HepG2 (cell line): ENCODE data around the gene OBSL1. TPM values are rescaled to one million over a fixed set of nuclear protein-coding genes. Genes with fewer than 3 reads are reported as not detected.

Source experiments
- CEBPZ ChIP-seq: IDR thresholded peaks from 2 replicates; pipeline ENCODE4 v1.6.1; 2012; ENCODE audit warnings: low read length, improper control_type of control experiment
- GTF2F1 ChIP-seq: fragments of 150-350 bp; IDR thresholded peaks from 2 replicates; pipeline ENCODE4 v1.6.1; 2014; ENCODE audit warnings: low read length
- HNF4A ChIP-seq: sonication (generic); formaldehyde crosslinking; IDR thresholded peaks from 2 replicates; pipeline ENCODE4 v1.4.0; 2020; ENCODE audit warnings: missing genetic modification reagents
- HOXA9 ChIP-seq: sonication (generic); formaldehyde crosslinking; IDR thresholded peaks from 2 replicates; pipeline ENCODE4 v1.8.1; 2022; ENCODE audit warnings: missing genetic modification reagents, mild to moderate bottlenecking, moderate library complexity, borderline replicate concordance
- MXD3 ChIP-seq: IDR thresholded peaks from 2 replicates; pipeline ENCODE4 v1.6.1; 2016; ENCODE audit warnings: mild to moderate bottlenecking, missing biosample characterization, missing genetic modification reagents
- SMYD3 ChIP-seq: sonication (generic); formaldehyde crosslinking; IDR thresholded peaks from 2 replicates; pipeline ENCODE4 v1.8.1; 2023; ENCODE audit warnings: mild to moderate bottlenecking, missing genetic modification reagents
- SOX13 ChIP-seq, 3 experiments: fragments of 450-650 bp in 1 of 3; sonication (generic) in 1 of 3; formaldehyde crosslinking in 1 of 3; IDR thresholded peaks in 2 of 3; conservative IDR thresholded peaks in 1 of 3; 2 replicates each; pipeline versions ENCODE4 v1.5.0 to v1.6.1; 2016 to 2020; ENCODE audit warnings: antibody characterized with exemption in 1 of 3, mild to moderate bottlenecking in 1 of 3, missing compliant biosample characterization in 1 of 3, missing genetic modification reagents in 1 of 3, moderate library complexity in 1 of 3
- ZBTB21 ChIP-seq: sonication (generic); formaldehyde crosslinking; IDR thresholded peaks from 2 replicates; pipeline ENCODE4 v1.4.0; 2020; ENCODE audit warnings: missing genetic modification reagents
- ZBTB3 ChIP-seq: sonication (generic); formaldehyde crosslinking; IDR thresholded peaks from 2 replicates; pipeline ENCODE4 v1.4.0; 2020; ENCODE audit warnings: low read depth, mild to moderate bottlenecking, moderate library complexity, missing genetic modification reagents, borderline replicate concordance
- ZFP62 ChIP-seq: sonication (generic); formaldehyde crosslinking; IDR thresholded peaks from 2 replicates; pipeline ENCODE4 v1.4.0; 2020; ENCODE audit warnings: missing genetic modification reagents
- ZNF17 ChIP-seq: sonication (generic); formaldehyde crosslinking; IDR thresholded peaks from 2 replicates; pipeline ENCODE4 v1.5.0; 2020; ENCODE audit warnings: mild to moderate bottlenecking, missing genetic modification reagents
- ZNF766 ChIP-seq: sonication (generic); formaldehyde crosslinking; IDR thresholded peaks from 2 replicates; pipeline ENCODE4 v1.5.0; 2020; ENCODE audit warnings: missing genetic modification reagents, borderline replicate concordance
- ZNF792 ChIP-seq: IDR thresholded peaks from 2 replicates; pipeline ENCODE4 v1.6.1; 2016
- polyA plus RNA-seq, 8 experiments: library from polyadenylated mRNA; depleted of rRNA in 3 of 8; stranded (reverse) in 7 of 8; unstranded in 1 of 8; fragments of >200 nt; fragmentation: Illumina TruSeq in 4 of 8; extraction: Trizol in 4 of 8; gene quantifications; 2 replicates each; pipeline versions ENCODE4 v1.2.1 to v1.2.3, GENCODE V29; 2011 to 2016; ENCODE audit warnings: low read depth in 4 of 8, missing spikeins in 1 of 8, mixed read lengths in 1 of 8; ENCODE audit not compliant: insufficient read depth in 1 of 8
- total RNA-seq, 5 experiments: library from RNA; depleted of rRNA; stranded (reverse); fragments of >200 nt; fragmentation: Illumina TruSeq; extraction: Trizol; gene quantifications; 2 replicates each; pipeline ENCODE4 v1.2.3, GENCODE V29; 2016; ENCODE audit warnings: low read depth in 1 of 5
- TF ChIP-seq, protein P1 (sequence below): sonication (generic); formaldehyde crosslinking; IDR thresholded peaks from 2 replicates; pipeline ENCODE4 v1.8.1; 2023; ENCODE audit warnings: missing genetic modification reagents, mild to moderate bottlenecking, borderline replicate concordance
- TF ChIP-seq, protein P2 (sequence below): sonication (generic); formaldehyde crosslinking; IDR thresholded peaks from 2 replicates; pipeline ENCODE4 v1.8.1; 2022; ENCODE audit warnings: low read depth, mild to moderate bottlenecking, missing genetic modification reagents
- TF ChIP-seq, protein P3 (sequence below): sonication (generic); formaldehyde crosslinking; IDR thresholded peaks from 2 replicates; pipeline ENCODE4 v1.8.0; 2022; ENCODE audit warnings: mild to moderate bottlenecking, missing genetic modification reagents, borderline replicate concordance
- TF ChIP-seq, protein P4 (sequence below): sonication (generic); formaldehyde crosslinking; IDR thresholded peaks from 2 replicates; pipeline ENCODE4 v1.5.0; 2020; ENCODE audit warnings: missing genetic modification reagents

The OBSL1 gene
- total and polyA plus RNA-seq, 2 of the 13 experiments (the other 11 are each of a cell fraction or from before 2014, with no cell fraction given), result 86.7 to 218 TPM

- TF ChIP-seq, protein P1, sequence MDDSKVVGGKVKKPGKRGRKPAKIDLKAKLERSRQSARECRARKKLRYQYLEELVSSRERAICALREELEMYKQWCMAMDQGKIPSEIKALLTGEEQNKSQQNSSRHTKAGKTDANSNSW (CRISPR knock-in tag), result peak; percentile 49; the same call in 1 of the 2 replicates
- TF ChIP-seq GTF2F1 (no peak), ZNF17 (CRISPR knock-in tag) (no peak), SOX13 (IDR thresholded peaks at IDR 0.05) (no peak), SOX13 (CRISPR knock-in tag; conservative IDR thresholded peaks at IDR 0.05 in 1 of 2, IDR thresholded peaks at IDR 0.05 in 1 of 2) (peak in 1 of 2 experiments; percentile 2; a peak in 2 of 4 replicates), HOXA9 (CRISPR knock-in tag) (no peak), ZBTB3 (CRISPR knock-in tag) (peak; percentile 87; the same call in 1 of the 2 replicates), SMYD3 (CRISPR knock-in tag) (no peak), CEBPZ (no peak), ZNF766 (peak; percentile 22; the same call in 1 of the 2 replicates), ZNF792 (CRISPR knock-in tag) (peak; percentile 90), HNF4A (CRISPR knock-in tag) (peak; percentile 80), MXD3 (peak; percentile 77; the same call in 1 of the 2 replicates), ZFP62 (CRISPR knock-in tag) (no peak), ZBTB21 (CRISPR knock-in tag) (peak; percentile 36; the same call in 1 of the 2 replicates)
- TF ChIP-seq, protein P2, sequence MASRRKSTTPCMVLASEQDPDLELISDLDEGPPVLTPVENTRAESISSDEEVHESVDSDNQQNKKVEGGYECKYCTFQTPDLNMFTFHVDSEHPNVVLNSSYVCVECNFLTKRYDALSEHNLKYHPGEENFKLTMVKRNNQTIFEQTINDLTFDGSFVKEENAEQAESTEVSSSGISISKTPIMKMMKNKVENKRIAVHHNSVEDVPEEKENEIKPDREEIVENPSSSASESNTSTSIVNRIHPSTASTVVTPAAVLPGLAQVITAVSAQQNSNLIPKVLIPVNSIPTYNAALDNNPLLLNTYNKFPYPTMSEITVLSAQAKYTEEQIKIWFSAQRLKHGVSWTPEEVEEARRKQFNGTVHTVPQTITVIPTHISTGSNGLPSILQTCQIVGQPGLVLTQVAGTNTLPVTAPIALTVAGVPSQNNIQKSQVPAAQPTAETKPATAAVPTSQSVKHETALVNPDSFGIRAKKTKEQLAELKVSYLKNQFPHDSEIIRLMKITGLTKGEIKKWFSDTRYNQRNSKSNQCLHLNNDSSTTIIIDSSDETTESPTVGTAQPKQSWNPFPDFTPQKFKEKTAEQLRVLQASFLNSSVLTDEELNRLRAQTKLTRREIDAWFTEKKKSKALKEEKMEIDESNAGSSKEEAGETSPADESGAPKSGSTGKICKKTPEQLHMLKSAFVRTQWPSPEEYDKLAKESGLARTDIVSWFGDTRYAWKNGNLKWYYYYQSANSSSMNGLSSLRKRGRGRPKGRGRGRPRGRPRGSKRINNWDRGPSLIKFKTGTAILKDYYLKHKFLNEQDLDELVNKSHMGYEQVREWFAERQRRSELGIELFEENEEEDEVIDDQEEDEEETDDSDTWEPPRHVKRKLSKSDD (CRISPR knock-in tag), result no peak
- TF ChIP-seq, protein P3, sequence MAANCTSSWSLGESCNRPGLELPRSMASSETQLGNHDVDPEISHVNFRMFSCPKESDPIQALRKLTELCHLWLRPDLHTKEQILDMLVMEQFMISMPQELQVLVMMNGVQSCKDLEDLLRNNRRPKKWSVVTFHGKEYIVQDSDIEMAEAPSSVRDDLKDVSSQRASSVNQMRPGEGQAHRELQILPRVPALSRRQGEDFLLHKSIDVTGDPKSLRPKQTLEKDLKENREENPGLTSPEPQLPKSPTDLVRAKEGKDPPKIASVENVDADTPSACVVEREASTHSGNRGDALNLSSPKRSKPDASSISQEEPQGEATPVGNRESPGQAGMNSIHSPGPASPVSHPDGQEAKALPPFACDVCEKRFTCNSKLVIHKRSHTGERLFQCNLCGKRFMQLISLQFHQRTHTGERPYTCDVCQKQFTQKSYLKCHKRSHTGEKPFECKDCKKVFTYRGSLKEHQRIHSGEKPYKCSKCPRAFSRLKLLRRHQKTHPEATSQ, result no peak; the same call in 1 of the 2 replicates
- TF ChIP-seq, protein P4, sequence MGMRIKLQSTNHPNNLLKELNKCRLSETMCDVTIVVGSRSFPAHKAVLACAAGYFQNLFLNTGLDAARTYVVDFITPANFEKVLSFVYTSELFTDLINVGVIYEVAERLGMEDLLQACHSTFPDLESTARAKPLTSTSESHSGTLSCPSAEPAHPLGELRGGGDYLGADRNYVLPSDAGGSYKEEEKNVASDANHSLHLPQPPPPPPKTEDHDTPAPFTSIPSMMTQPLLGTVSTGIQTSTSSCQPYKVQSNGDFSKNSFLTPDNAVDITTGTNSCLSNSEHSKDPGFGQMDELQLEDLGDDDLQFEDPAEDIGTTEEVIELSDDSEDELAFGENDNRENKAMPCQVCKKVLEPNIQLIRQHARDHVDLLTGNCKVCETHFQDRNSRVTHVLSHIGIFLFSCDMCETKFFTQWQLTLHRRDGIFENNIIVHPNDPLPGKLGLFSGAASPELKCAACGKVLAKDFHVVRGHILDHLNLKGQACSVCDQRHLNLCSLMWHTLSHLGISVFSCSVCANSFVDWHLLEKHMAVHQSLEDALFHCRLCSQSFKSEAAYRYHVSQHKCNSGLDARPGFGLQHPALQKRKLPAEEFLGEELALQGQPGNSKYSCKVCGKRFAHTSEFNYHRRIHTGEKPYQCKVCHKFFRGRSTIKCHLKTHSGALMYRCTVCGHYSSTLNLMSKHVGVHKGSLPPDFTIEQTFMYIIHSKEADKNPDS (CRISPR knock-in tag), result no peak
Measured at GRCh38 chr2:219597552-219598307, 26.4 kb upstream of the OBSL1 start, which contains the start of gene STK11IP (continued).
